Panc1 (cell line): Measurements from ENCODE around the gene NECTIN4. TPM values are rescaled to one million over a fixed set of nuclear protein-coding genes. Genes with fewer than 3 reads are reported as not detected.
"Not testable (repeated sequence)": the region's sequence is repeated elsewhere in the genome, so short reads cannot be mapped to it uniquely, and the experiment has no call there.

Source experiments
- ATAC-seq: fragments of 200-7000 bp; cut with Tn5 transposase; 2 replicates; pipeline ENCODE4 v1.9.1; 2020; ENCODE audit warnings: mild to moderate bottlenecking, moderate library complexity
- BruUV-seq: library from RNA; stranded (reverse); fragments of 400-500 nt; replicated peaks from 2 replicates; lab custom pipeline; 2021; lab: Mats Ljungman, UMichigan
- CTCF ChIA-PET: fragments of 300-600 bp; sonication (Branson Sonifier 250); formaldehyde crosslinking; loops from one replicate; lab custom pipeline; 2022; ENCODE audit warnings: antibody characterized with exemption; lab: Charles Lee
- POLR2A ChIA-PET: fragments of 300-600 bp; sonication (Branson Sonifier 250); formaldehyde crosslinking; loops from one replicate; lab custom pipeline; 2022; ENCODE audit warnings: antibody characterized with exemption; lab: Charles Lee
- DNase-seq: peaks from one replicate; pipeline ENCODE4 v3.0.0-alpha.2; 2010; ENCODE audit warnings: low read depth, low spot score
- H3K27ac ChIP-seq: 2 replicates; pipeline ENCODE4 v1.5.1; 2011; ENCODE audit warnings: mild to moderate bottlenecking, low read length, inconsistent platforms
- H3K27me3 ChIP-seq: fragments of 200-500 bp; sonication (Bioruptor generic); 2 replicates; pipeline ENCODE4 v1.6.0; 2014; ENCODE audit warnings: low read length, inconsistent platforms; ENCODE audit not compliant: control insufficient read depth, insufficient read depth
- H3K36me3 ChIP-seq: fragments of 200-500 bp; sonication (Bioruptor generic); 2 replicates; pipeline ENCODE4 v1.5.1; 2014; ENCODE audit warnings: inconsistent platforms, mild to moderate bottlenecking, low read length, moderate library complexity; ENCODE audit not compliant: control insufficient read depth, insufficient read depth
- H3K4me1 ChIP-seq: 2 replicates; pipeline ENCODE4 v1.5.1; 2011; ENCODE audit warnings: inconsistent platforms, mild to moderate bottlenecking, low read length, moderate library complexity; ENCODE audit not compliant: control insufficient read depth, insufficient read depth
- H3K4me3 ChIP-seq, 2 experiments: 2 replicates each; pipeline ENCODE4 v1.5.1; 2011 to 2012; ENCODE audit warnings: low read depth in 2 of 2, low read length in 2 of 2, mild to moderate bottlenecking in 2 of 2, inconsistent platforms in 1 of 2, moderate library complexity in 1 of 2
- H3K9me3 ChIP-seq: fragments of 200-500 bp; sonication (Bioruptor generic); 2 replicates; pipeline ENCODE4 v1.5.1; 2014; ENCODE audit warnings: low read depth, mild to moderate bottlenecking, inconsistent platforms, low read length, moderate library complexity; ENCODE audit not compliant: control insufficient read depth, insufficient read depth
- POLR2AphosphoS5 ChIP-seq: IDR thresholded peaks from 2 replicates; pipeline ENCODE4 v1.6.1; 2012; ENCODE audit warnings: mild to moderate bottlenecking, low read depth, low read length, moderate library complexity
- SIN3A ChIP-seq: IDR thresholded peaks from 2 replicates; pipeline ENCODE4 v1.6.1; 2012; ENCODE audit warnings: low read depth, mild to moderate bottlenecking, low read length, moderate library complexity, borderline replicate concordance; ENCODE audit not compliant: insufficient read depth
- TCF7L2 ChIP-seq: IDR thresholded peaks from 2 replicates; pipeline ENCODE4 v1.6.1; 2011; ENCODE audit warnings: mild to moderate bottlenecking, low read depth, low read length, inconsistent platforms
- in situ Hi-C: cut with HindIII; loops from 2 replicates; pipeline ENCODE4 v1.10.0; 2016; ENCODE audit warnings: low sequenced_read_pairs, low pct_unique_long_range_greater_than_20kb
- intact Hi-C: fragments of 100-400 bp; cut with micrococcal nuclease; formaldehyde crosslinking; loops from one replicate; pipeline ENCODE4 v1.10.0; 2022; ENCODE audit not compliant: unreplicated experiment
- total RNA-seq: library from RNA; stranded (reverse); gene quantifications from one replicate; pipeline ENCODE4 v1.2.1, GENCODE V29; 2021; ENCODE audit not compliant: unreplicated experiment
- TF ChIP-seq, protein P1 (sequence below), 2 experiments: IDR thresholded peaks; 2 replicates each; pipeline ENCODE4 v1.6.1; 2011 to 2012; ENCODE audit warnings: low read depth in 2 of 2, control low read depth in 1 of 2, low read length in 1 of 2, mild to moderate bottlenecking in 1 of 2, moderate library complexity in 1 of 2; ENCODE audit not compliant: insufficient read depth in 1 of 2
- TF ChIP-seq, protein P2 (sequence below): fragments of 450-650 bp; IDR thresholded peaks from 2 replicates; pipeline ENCODE4 v1.5.1; 2017; ENCODE audit warnings: mild to moderate bottlenecking

NECTIN4 gene
- total RNA-seq, 1 experiment from 2014 or later, result not detected

DNA sequence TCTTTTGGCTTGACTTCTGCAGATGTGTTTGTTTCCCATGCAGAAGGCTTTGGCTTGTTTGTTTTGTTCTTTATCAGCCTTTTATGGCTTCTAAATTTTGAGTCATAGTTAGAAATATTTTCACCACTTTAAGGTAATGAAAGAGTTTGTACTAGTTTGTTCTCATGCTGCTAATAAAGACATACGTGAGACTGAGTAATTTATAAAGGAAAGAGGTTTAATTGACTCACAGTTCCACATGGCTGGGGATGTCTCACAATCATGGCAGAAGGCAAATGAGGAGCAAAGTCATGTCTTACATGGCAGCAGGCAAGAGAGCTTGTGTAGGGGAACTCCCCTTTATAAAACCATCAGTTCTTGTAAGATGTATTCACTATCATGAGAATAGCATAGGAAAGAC is 62.4 kb downstream of the NECTIN4 start:
- intact Hi-C loops, CTCF ChIA-PET, H3K9me3 ChIP-seq, H3K27ac ChIP-seq, H3K4me1 ChIP-seq, in situ Hi-C loops, H3K36me3 ChIP-seq, BruUV-seq, H3K4me3 ChIP-seq, H3K27me3 ChIP-seq, DNase-seq: not testable (repeated sequence)
- peak; percentile 47 for ATAC-seq
- POLR2A ChIA-PET, result interaction anchor here (0.7 to 0.8 kb wide), 2 partner anchors 32 to 108 kb away, joined by 3 to 5 read pairs; no protein-coding TSS in a partner anchor

DNA sequence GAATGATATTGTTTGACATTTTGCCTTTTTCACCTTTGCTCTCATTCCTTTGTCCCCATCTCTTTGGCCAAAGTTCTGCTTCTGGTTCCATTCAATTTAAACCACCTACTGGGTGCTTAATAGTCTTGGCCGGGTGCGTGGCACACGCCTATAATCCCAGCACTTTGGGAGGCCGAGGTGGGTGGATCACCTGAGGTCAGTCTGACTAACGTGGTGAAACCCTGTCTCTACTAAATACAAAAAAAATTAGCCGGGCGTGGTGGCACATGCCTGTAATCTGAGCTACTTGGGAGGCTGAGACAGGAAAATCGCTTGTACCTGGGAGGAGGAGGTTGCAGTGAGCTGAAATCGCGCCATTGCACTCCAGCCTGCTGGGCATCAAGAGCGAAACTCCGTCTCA is 66.9 kb downstream of the NECTIN4 start:
- in situ Hi-C loops, H3K4me3 ChIP-seq, H3K27ac ChIP-seq, DNase-seq, BruUV-seq, CTCF ChIA-PET, ATAC-seq, H3K27me3 ChIP-seq, H3K36me3 ChIP-seq, H3K9me3 ChIP-seq, intact Hi-C loops: not testable (repeated sequence)
- POLR2A ChIA-PET, result interaction anchor here (0.6 to 0.7 kb wide), 2 partner anchors 33 to 359 kb away, joined by 3 to 6 read pairs; no protein-coding TSS in a partner anchor
- H3K4me1 ChIP-seq, result peaks cover 27% of the 10 kb centered on the region

DNA sequence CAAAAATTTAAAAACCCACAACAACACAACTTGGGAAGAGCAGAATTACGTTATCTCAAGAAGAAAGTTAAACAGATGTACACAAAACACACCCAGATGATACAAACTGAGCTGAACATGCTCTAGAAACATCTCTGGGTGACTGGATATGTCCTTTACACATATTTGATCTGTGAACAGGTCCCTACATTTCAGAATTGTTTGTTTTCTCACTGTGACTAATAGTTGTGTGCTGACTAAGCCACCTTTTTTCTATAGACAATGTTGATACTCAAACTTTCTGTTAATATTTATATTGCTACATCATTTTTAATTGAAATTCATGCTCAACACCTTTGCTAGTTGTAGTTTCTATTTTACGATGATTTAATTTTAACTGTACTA is 67.4 kb downstream of the NECTIN4 start:
- DNase-seq, result no peak
- H3K27ac ChIP-seq, result peak overlapping the region; percentile 67
- ATAC-seq, result no peak
- intact Hi-C loops, result no loop called here
- ChIA-PET CTCF (interaction anchor here (1.8 kb wide), 1 partner anchor 25 kb away, joined by 10 read pairs; no protein-coding TSS in a partner anchor), POLR2A (interaction anchor here (0.7 kb wide), 1 partner anchor 34 kb away, joined by 3 read pairs; no protein-coding TSS in a partner anchor)
- no peaks in the 10 kb centered on the region for H3K27me3 ChIP-seq
- no peaks in the 10 kb centered on the region for H3K9me3 ChIP-seq
- TF ChIP-seq SIN3A (no peak), POLR2AphosphoS5 (no peak), TCF7L2 (no peak)
- TF ChIP-seq, protein P1, sequence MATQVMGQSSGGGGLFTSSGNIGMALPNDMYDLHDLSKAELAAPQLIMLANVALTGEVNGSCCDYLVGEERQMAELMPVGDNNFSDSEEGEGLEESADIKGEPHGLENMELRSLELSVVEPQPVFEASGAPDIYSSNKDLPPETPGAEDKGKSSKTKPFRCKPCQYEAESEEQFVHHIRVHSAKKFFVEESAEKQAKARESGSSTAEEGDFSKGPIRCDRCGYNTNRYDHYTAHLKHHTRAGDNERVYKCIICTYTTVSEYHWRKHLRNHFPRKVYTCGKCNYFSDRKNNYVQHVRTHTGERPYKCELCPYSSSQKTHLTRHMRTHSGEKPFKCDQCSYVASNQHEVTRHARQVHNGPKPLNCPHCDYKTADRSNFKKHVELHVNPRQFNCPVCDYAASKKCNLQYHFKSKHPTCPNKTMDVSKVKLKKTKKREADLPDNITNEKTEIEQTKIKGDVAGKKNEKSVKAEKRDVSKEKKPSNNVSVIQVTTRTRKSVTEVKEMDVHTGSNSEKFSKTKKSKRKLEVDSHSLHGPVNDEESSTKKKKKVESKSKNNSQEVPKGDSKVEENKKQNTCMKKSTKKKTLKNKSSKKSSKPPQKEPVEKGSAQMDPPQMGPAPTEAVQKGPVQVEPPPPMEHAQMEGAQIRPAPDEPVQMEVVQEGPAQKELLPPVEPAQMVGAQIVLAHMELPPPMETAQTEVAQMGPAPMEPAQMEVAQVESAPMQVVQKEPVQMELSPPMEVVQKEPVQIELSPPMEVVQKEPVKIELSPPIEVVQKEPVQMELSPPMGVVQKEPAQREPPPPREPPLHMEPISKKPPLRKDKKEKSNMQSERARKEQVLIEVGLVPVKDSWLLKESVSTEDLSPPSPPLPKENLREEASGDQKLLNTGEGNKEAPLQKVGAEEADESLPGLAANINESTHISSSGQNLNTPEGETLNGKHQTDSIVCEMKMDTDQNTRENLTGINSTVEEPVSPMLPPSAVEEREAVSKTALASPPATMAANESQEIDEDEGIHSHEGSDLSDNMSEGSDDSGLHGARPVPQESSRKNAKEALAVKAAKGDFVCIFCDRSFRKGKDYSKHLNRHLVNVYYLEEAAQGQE (IDR thresholded peaks at IDR 0.05; ENCODE audit: insufficient read depth in 1 of 2, low read depth in 2 of 2, low read length in 1 of 2), result no peak
- TF ChIP-seq, protein P2, sequence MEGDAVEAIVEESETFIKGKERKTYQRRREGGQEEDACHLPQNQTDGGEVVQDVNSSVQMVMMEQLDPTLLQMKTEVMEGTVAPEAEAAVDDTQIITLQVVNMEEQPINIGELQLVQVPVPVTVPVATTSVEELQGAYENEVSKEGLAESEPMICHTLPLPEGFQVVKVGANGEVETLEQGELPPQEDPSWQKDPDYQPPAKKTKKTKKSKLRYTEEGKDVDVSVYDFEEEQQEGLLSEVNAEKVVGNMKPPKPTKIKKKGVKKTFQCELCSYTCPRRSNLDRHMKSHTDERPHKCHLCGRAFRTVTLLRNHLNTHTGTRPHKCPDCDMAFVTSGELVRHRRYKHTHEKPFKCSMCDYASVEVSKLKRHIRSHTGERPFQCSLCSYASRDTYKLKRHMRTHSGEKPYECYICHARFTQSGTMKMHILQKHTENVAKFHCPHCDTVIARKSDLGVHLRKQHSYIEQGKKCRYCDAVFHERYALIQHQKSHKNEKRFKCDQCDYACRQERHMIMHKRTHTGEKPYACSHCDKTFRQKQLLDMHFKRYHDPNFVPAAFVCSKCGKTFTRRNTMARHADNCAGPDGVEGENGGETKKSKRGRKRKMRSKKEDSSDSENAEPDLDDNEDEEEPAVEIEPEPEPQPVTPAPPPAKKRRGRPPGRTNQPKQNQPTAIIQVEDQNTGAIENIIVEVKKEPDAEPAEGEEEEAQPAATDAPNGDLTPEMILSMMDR, result no peak
- in situ Hi-C loops, result no loop called here
- BruUV-seq, result no TSS peak
- peak overlapping the region; percentile 87 to 97 for H3K4me3 ChIP-seq
- H3K4me1 ChIP-seq, result peaks cover 27% of the 10 kb centered on the region
- peaks cover 3% of the 10 kb centered on the region; the same call in 1 of the 2 replicates for H3K36me3 ChIP-seq
